Measurements from ENCODE around the gene GUCA2B. TPM values are rescaled to one million over a fixed set of nuclear protein-coding genes. Genes with fewer than 3 reads are reported as not detected.

The GUCA2B gene
- total and polyA plus RNA-seq, 2 of the 4 experiments (the other 2 are of a cell fraction): not detected

DNA sequence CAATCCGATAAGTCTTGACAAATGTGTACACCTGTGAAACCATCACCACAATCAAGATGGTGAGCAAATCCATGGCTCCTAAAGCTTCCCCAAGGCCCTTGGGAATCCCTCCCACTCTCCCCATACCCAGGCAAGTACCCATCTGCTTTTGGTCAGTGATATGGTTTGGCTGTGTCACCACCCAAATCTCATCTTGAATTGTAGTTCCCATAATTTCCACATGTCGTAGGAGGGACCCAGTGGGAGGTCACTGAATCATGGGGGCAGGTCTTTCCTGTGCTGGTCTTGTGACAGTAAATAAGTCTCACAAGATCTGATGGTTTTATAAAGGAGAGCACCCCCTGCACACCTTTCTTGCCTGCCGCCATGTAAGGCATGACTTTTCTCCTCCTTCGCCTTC lies 14.6 kb upstream of the GUCA2B start:
- Histone ChIP-seq H3K27ac (ENCODE audit: insufficient read depth, low read length) (no peak overlapping the region), H4K91ac (ENCODE audit: insufficient read depth, low read depth, low read length) (no peak overlapping the region), H2AK9ac (replicated peaks; ENCODE audit: low read depth, low read length, poor library complexity) (no peak overlapping the region), H2BK20ac (ENCODE audit: low read depth, low read length) (no peak overlapping the region), H3K4me1 (ENCODE audit: control insufficient read depth, insufficient read depth, low read length) (no peaks in the 10 kb centered on the region), H3K4me3 (ENCODE audit: insufficient read depth, low read depth, low read length) (no peak overlapping the region), H2BK15ac (ENCODE audit: low read depth, low read length) (no peak overlapping the region), H3K14ac (replicated peaks; ENCODE audit: low read depth, low read length) (no peak overlapping the region), H4K20me1 (ENCODE audit: insufficient read depth, low read length) (no peaks in the 10 kb centered on the region), H4K8ac (ENCODE audit: low read depth in 2 of 2, low read length in 2 of 2) (no peak overlapping the region), H3K79me1 (ENCODE audit: low read depth in 1 of 2, low read length in 2 of 2) (no peaks in the 10 kb centered on the region), H3K56ac (ENCODE audit: extremely low read depth, insufficient read depth, low read length) (no peak overlapping the region), H3K9me3 (ENCODE audit: control insufficient read depth, insufficient read depth, low read length) (no peaks in the 10 kb centered on the region), H2AK5ac (ENCODE audit: low read depth, low read length) (no peak overlapping the region), H3K9ac (ENCODE audit: low read depth, low read length) (no peak overlapping the region), H3K18ac (ENCODE audit: low read depth, low read length) (no peak overlapping the region), H2BK5ac (ENCODE audit: low read depth, low read length, poor library complexity, severe bottlenecking) (no peak overlapping the region), H3K4me2 (ENCODE audit: low read depth, low read length) (no peak overlapping the region), H3K23ac (ENCODE audit: low read depth, low read length) (no peak overlapping the region), H3K9me1 (ENCODE audit: insufficient read depth, low read length) (no peaks in the 10 kb centered on the region), H2BK120ac (ENCODE audit: low read depth, low read length) (no peak overlapping the region), H3K27me3 (ENCODE audit: control insufficient read depth, insufficient read depth, low read length) (peaks cover 33% of the 10 kb centered on the region), H3K36me3 (ENCODE audit: control insufficient read depth, insufficient read depth, low read length) (no peaks in the 10 kb centered on the region), H4K5ac (ENCODE audit: low read depth, low read length) (no peak overlapping the region), H3K4ac (ENCODE audit: low read depth, low read length) (no peak overlapping the region), H2AFZ (replicated peaks; ENCODE audit: low read length, poor library complexity) (no peak overlapping the region)
- no peak for DNase-seq
- intact Hi-C loops (cut with micrococcal nuclease): no loop called here
- no peak for TF ChIP-seq POLR2A (IDR thresholded peaks at IDR 0.05; ENCODE audit: low read depth, low read length)
- TF ChIP-seq RAD21 (IDR thresholded peaks at IDR 0.05; ENCODE audit: low read length): no peak
- TF ChIP-seq, protein P1, sequence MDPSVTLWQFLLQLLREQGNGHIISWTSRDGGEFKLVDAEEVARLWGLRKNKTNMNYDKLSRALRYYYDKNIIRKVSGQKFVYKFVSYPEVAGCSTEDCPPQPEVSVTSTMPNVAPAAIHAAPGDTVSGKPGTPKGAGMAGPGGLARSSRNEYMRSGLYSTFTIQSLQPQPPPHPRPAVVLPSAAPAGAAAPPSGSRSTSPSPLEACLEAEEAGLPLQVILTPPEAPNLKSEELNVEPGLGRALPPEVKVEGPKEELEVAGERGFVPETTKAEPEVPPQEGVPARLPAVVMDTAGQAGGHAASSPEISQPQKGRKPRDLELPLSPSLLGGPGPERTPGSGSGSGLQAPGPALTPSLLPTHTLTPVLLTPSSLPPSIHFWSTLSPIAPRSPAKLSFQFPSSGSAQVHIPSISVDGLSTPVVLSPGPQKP (IDR thresholded peaks at IDR 0.05; ENCODE audit: borderline replicate concordance, low read depth, low read length): no peak
- TF ChIP-seq, protein P2, sequence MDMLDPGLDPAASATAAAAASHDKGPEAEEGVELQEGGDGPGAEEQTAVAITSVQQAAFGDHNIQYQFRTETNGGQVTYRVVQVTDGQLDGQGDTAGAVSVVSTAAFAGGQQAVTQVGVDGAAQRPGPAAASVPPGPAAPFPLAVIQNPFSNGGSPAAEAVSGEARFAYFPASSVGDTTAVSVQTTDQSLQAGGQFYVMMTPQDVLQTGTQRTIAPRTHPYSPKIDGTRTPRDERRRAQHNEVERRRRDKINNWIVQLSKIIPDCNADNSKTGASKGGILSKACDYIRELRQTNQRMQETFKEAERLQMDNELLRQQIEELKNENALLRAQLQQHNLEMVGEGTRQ (IDR thresholded peaks at IDR 0.05; ENCODE audit: low read depth, low read length): no peak
- TF ChIP-seq, protein P3, sequence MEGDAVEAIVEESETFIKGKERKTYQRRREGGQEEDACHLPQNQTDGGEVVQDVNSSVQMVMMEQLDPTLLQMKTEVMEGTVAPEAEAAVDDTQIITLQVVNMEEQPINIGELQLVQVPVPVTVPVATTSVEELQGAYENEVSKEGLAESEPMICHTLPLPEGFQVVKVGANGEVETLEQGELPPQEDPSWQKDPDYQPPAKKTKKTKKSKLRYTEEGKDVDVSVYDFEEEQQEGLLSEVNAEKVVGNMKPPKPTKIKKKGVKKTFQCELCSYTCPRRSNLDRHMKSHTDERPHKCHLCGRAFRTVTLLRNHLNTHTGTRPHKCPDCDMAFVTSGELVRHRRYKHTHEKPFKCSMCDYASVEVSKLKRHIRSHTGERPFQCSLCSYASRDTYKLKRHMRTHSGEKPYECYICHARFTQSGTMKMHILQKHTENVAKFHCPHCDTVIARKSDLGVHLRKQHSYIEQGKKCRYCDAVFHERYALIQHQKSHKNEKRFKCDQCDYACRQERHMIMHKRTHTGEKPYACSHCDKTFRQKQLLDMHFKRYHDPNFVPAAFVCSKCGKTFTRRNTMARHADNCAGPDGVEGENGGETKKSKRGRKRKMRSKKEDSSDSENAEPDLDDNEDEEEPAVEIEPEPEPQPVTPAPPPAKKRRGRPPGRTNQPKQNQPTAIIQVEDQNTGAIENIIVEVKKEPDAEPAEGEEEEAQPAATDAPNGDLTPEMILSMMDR (conservative IDR thresholded peaks at IDR 0.05; ENCODE audit: low read depth, low read length): no peak
- TF ChIP-seq MAZ (IDR thresholded peaks at IDR 0.05; ENCODE audit: borderline replicate concordance, low read depth, low read length): no peak
- no peak for TF ChIP-seq MXI1 (IDR thresholded peaks at IDR 0.05; ENCODE audit: borderline replicate concordance, low read depth, low read length)
- TF ChIP-seq CEBPB (IDR thresholded peaks at IDR 0.05; ENCODE audit: low read depth, low read length): no peak
- no peak for TF ChIP-seq SMC3 (IDR thresholded peaks at IDR 0.05; ENCODE audit: low read depth, low read length)
- TF ChIP-seq CHD1 (IDR thresholded peaks at IDR 0.05; ENCODE audit: low read depth, low read length): no peak
- no peak for TF ChIP-seq RFX5 (IDR thresholded peaks at IDR 0.05; ENCODE audit: low read depth, low read length)
- no peak for TF ChIP-seq MAFK (IDR thresholded peaks at IDR 0.05; ENCODE audit: low read depth, low read length)
- TF ChIP-seq NFE2L2 (IDR thresholded peaks at IDR 0.05; ENCODE audit: low read depth, low read length): no peak
- no peak for ATAC-seq (ENCODE audit: low read depth)
- CTCF ChIA-PET: no interaction called here
- dilution Hi-C loops (cut with HindIII; ENCODE audit: low sequenced_read_pairs, unreplicated experiment): no loop called here
- in situ Hi-C loops (cut with MboI; ENCODE audit: low sequenced_read_pairs): no loop called here
- no CpG with 5 or more reads among the region's 4 CpGs for WGBS, 2 experiments (ENCODE audit: extremely low coverage in 2 of 2, insufficient read length in 1 of 2)
- POLR2A ChIA-PET (ENCODE audit: unreplicated experiment): no interaction called here
- BruUV-seq (replicated peaks): no TSS peak

Measured in IMR-90 (cell line).